GM18909 (cell line): Measurements from ENCODE around the gene PAMR1.
"Not testable (repeated sequence)": the region's sequence is repeated elsewhere in the genome, so short reads cannot be mapped to it uniquely, and the experiment has no call there.

Experiments
- ATAC-seq: cut with Tn5 transposase; IDR thresholded peaks from one replicate; pipeline ENCODE4 v1.9.1; 2021; ENCODE audit warnings: mild to moderate bottlenecking; ENCODE audit not compliant: unreplicated experiment, poor library complexity

PAMR1 gene, protein sequence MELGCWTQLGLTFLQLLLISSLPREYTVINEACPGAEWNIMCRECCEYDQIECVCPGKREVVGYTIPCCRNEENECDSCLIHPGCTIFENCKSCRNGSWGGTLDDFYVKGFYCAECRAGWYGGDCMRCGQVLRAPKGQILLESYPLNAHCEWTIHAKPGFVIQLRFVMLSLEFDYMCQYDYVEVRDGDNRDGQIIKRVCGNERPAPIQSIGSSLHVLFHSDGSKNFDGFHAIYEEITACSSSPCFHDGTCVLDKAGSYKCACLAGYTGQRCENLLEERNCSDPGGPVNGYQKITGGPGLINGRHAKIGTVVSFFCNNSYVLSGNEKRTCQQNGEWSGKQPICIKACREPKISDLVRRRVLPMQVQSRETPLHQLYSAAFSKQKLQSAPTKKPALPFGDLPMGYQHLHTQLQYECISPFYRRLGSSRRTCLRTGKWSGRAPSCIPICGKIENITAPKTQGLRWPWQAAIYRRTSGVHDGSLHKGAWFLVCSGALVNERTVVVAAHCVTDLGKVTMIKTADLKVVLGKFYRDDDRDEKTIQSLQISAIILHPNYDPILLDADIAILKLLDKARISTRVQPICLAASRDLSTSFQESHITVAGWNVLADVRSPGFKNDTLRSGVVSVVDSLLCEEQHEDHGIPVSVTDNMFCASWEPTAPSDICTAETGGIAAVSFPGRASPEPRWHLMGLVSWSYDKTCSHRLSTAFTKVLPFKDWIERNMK

DNA sequence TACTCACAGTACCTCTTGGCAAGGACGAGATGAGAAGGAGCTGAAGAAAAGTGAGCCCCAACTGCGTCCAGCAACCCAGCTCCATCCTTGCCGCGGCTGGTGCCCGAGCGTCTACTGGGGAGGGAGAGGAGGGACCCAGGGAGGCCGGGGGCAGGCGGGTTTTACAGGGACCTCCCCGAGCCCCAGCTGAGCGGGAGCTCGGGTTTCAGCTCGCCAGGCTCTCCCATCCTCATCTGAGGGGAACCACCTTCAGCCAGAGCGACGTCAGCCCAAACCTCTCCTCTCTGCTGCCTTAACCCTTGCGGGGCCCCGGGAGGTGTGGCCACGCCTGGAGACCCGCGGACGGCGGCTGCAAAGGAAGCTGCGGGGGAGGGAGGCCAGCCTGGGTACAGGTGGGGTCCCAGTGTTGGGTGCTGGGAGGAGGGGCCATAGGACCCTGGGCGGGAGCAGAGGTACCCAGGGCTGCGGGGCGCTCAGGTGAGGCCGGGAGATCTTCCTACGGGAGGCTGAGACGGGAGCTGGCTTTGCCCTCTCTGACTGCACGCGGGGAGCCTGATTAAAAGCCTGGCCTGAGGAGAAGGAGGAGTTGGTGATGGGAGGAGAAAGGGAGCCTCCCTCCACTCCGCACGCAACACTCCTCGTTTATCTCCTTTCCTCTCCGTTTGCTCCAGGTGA lies at the start of gene PAMR1:
TSS of gene PAMR1 (minus strand) at position 116 of the 675 bp plus-strand sequence. CDS start at position 85, 31 bp downstream.
- no peak for ATAC-seq

DNA sequence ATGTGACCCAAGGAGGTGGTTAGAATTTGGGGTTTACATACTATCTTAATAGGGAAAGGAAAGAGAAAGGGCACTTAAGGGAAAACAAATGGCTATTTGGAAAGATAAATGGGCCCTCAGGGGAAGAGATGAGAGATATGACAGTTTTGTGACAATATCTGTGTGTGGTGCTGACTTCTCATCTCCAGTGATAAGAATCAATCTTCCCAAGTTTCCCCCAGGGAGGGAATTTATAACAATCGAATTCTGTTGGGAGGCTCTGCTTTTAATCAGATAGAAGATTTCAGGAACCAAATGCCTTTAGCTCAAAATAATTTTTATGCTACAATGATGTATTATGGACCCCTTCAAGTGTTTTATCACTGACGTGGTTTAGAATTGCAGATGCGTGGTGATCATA lies 46.3 kb upstream of the PAMR1 start:
- no peak for ATAC-seq

DNA sequence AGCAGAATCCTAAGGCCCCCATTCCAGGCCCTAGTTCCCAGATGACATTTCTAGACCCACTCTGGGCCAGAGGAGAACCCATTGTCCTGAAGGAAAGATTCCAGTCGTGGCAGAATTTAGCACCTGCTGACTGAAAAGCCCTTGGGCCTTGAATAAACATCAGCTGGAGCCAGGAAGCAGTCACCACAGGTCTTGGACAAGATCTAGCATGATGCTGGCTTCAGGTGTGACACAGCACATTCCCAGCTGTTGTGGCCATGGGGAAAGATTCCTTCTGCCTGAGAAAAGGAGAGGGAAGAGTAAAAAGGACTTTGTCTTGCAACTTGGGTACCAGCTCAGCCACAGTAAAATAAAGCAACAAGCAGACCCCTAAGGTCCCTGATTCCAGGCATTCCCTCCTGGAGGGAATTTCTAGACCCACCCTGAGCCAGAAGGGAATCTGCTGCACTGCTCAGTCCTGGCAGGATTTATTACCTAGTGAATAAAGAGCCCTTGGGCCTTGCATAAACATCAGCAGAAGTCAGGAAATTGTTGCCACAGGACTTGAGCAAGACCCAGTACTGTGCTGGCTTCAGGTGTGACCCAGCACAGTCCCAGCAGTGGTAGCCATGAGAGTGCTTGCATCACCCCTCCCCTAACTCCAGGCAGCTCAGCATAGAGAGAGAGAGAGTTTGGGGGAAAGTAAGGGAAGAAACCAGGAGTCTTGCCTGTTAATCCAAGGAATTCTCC lies 42.5 kb upstream of the PAMR1 start:
- no peak for ATAC-seq

DNA sequence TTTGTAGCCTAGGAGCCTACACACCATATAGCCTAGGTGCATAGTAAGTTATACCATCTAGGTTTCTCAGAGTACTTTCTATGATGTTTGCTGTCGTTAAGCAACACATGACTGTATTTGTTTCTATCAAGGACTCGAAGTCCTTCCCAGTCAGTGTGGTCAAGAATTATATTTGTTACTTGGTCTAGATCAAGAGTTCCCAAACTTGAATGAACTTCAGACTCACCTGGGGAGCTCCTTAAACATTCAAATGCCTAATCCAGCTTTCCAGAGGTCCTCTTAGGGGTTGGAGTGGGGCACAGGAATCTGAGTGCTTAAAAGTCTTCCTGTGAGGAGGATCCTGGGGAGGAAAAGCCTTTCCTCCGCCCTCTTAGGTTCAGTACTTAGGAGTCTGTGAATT lies 41.5 kb upstream of the PAMR1 start:
- ATAC-seq, result no peak

DNA sequence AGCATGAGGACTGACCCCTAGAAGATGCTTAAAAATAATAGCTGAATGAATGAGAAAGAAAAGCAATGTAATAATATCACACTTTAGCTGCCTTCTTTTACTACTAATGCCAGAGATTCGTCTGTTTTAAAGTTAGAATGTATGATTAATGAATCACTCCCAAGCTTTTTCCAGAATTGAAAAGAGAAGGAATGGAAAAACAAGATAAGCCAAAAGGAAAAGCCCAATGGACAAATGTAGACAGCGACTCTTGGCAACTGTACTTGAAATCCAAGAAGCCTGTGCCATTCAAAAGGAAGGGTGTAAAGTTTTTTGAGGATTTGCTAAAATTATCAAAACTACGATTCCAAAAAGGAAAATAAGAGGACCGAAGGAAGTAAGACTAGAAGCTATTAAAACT lies 40.8 kb upstream of the PAMR1 start:
- no peak for ATAC-seq

DNA sequence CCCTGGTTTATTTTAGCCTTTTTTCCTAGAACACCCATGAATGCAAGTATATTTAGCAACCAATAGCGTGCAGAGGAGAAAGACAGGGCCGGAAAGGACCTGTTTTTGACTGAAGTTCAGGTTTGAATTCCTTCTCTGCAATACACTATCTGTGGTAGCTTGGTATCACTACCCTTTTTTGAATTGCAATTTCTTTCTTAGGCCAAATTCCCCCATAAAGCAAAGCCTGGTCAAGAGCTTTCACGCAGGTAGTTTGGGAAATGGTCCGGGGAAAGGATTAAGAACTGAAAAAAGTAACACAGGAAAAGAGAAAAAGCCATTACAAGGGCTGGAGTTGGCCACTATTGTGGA lies 38.8 kb upstream of the PAMR1 start:
- ATAC-seq, result no peak

DNA sequence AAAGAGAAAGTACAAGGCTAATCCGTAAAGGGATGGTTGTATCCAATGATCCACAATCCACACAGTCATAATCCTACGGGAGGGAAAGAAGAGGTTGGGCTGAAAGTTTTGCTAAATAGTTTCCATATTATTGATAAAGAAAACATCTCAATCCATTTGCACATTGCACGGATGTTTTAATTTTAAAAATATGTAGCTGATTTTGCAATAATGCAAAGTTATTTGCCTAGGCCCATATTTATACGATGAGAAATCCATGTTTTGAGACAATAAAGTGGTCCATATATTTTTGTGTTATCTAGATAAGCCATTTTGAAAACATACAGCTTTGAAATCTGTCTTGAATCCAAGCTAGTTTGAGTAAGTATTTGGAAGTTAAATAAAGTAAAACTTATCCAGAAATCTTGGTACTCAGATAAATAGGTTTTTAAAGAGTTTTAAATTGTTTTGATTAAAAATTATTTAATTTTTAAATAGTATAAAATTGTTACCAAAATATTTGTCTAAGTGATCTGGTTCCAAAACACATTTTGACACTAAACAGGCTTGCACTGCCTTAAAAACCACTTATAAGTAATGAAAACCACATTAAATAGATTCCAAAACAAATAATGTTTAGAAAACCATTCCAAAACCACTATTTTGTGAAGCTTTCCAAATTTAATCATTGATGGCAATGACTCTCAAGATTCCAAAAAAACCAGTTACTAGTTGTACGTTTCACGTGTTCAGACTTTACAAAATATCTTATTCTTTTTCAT lies 38.2 kb upstream of the PAMR1 start:
- ATAC-seq, result no peak

DNA sequence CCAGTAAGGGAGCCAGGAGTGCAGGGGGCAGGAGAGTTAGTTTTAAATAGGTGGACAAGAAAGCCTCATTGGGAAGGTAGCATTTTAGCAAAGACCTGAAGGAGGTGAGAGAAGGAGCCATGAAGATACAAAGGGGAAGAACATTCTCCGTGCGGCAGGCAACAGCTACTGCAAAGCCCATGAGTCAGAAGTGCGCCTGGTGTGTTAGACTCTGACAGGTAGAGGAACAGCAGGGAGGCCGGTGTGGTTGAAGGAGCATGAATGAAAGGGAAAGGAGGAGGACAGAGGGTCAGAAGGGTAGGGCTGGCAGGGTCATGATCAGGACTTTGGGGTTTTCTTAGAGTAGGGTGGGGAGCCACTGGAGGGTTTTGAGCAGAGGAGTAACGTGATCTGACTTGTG lies 34.5 kb upstream of the PAMR1 start:
- no peak for ATAC-seq

DNA sequence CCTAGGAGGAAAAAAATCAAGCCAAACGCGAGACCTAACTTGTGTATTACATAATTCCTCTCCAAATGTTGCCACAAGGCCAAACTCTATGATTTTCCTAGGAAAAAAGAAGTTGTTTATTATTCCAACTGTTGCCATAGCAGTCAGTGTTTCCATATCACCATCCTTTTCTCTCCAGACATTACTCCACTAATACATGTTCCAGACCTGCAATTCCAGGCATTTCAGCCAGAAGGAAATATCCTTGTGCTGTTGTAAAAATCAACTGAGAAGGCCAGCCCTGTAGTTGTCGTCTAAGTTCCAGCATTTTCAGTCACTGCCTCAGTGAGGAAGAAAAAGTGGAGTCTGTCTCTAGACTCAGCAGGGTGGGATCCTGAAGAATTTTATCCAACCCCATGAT lies 33.1 kb upstream of the PAMR1 start:
- no peak for ATAC-seq

DNA sequence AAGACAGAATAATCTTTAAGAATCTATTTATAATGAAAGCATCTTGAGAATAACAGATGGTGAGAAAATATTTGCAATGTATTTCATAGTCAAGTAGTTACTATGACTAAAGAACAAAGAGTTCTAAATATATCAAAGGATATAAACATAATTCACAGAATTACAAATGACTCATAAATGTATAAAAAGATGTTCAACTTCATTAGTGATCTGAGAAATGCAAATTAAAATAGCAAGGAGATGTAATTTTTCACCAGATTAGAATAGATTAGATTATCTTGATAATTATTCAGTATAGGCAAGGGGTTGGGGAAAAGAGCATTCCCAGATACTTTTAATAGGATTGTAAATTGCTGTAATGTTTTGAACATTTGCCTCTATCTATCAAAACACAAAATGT lies 30.1 kb upstream of the PAMR1 start:
- ATAC-seq, result no peak

DNA sequence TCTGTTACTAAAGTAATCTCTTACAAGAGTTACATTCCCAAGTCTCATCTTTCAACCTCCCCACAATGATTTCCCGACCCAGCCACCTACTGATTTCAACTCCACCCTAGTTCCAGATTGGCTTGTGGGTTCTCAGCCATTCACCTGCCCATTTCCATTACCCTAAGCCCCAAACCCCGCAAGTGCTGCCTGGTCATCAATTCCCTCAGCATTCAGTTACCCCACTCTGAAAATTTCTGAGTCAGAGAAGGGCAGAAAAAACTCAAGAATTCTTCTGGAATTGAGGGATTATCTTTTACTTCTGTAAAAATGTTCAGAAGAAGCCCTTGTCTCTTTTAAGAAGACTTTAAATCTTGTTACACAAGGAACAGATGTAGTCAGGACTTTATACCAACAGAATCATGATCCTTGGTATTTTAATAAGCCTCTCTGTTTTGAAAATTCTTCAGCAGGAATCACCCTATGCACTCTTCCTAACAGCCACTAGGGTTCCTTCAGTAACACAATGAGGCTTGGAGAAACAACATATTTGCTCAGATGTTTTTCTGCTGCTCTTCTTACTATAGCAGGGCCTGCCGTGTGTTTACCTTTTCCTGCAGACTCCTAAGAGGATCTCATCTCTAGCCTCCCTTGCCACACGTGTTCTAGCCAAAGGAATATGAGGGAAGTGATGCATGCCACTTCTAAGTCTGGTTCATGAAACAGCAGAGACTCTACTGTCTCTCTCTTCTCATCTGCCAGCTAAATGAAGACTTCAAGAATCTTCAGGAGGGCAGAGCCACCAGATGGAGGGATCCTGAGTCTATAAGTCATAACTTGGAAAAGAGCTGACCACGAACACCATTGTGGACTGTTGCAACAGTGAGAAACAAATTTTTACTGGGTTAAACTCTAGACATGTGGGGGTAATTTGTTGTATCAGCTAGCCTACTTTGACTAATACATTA lies 29.3 kb upstream of the PAMR1 start:
- no peak for ATAC-seq

DNA sequence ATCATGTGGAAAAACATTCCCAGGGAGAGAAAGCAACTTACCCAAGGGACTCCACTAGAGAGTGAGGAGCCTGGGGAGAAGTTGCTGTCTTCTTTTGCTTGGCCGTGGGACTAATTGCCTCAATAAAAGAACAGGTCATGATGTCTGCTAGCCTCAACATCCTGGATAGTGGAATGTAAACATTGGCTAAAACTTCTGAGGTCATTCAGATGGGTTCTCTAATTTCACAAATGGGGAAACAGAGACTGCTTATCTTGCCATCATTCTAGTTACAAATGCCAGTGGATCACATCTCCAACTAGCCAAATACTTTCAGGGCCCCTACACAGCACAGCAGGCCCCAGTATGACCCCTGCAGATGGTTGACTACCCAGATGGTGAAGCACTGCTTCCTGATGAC lies 28.4 kb upstream of the PAMR1 start:
- ATAC-seq, result no peak

DNA sequence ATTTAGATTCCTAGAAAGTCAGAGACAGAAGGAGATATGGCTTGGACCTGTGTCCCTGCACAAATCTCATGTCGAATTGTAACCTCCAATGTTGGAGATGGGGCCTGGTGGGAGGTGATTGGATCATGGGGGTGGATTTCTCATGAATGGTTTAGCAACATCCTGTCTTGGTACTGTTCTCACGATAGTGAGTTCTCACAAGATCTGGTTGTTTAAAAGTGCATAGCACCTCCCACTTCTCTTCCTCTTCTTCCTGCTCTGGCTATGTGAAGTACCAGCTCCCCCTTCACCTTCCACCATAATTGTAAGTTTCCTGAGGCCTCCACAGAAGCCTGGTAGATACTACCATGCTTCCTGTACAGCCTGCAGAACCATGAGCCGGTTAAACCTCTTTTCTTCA lies 27.6 kb upstream of the PAMR1 start:
- no peak for ATAC-seq

DNA sequence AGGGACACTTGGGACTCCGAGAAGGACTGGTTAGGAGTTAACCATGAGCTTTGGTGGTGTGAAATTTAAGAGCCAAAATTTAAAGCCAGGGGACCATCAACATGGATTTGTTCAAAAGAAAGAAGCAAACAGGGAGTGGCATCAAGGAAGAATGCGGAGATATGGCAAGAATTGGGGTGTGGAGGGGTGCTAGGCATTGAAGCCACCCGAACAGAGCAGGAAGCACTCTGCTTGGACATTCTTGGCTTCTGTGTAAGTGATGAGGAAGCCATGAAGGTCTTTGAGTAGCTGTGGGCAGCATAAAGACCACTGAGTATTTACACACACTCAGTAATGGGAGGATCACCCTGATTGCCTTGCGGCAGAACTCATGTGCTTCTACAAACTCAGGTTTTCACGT lies 27.2 kb upstream of the PAMR1 start:
- no peak for ATAC-seq

DNA sequence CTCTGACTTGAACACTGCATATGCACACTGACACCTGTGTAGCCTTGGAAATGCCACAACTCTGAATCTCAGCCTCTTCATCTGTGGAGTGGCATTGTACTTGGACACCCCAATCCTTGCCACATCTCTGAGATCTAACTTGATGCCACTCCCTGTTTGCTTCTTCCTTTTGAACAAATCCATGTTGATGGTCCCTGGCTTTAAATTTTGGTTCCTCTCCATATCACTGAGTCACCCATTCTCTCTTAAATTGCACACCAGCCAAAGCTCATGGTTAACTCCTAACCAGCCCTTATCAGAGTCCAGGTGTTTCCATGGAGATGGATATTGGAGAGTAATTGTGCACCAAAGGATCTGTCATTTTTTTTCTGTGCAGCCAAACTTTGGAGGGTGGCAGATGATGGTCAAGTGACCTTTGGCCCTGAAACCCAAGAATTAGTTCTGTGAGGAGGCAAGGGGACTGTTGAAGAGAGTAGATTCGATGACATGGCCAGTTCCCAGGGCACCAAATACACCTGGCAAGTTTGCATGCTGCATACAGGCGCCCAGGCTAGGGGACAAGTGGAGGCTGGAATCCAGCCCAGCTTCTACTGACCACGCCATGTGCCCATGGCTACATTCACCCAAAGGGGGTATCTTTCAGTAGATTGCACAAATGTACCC lies 25.1 kb upstream of the PAMR1 start:
- ATAC-seq, result no peak

DNA sequence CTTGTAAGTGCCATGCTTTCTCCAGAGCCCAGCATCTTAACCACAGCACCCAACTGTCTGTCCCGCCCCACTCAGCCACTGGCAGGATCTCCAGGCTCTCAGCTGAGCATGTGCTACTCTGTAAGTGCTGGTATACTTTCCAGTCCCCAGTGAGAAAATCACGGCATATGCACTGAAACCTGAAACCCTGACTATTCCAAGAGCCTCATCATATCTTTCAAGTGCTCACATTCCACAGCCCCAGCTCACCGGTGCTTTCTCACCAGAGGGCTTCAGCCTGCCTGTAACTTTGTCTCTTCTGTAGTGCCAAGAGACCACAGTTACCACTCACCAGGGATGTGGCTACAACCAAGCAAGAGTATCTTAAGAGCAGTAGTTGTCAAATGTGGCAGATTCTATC lies 24.4 kb upstream of the PAMR1 start:
- ATAC-seq, result no peak

DNA sequence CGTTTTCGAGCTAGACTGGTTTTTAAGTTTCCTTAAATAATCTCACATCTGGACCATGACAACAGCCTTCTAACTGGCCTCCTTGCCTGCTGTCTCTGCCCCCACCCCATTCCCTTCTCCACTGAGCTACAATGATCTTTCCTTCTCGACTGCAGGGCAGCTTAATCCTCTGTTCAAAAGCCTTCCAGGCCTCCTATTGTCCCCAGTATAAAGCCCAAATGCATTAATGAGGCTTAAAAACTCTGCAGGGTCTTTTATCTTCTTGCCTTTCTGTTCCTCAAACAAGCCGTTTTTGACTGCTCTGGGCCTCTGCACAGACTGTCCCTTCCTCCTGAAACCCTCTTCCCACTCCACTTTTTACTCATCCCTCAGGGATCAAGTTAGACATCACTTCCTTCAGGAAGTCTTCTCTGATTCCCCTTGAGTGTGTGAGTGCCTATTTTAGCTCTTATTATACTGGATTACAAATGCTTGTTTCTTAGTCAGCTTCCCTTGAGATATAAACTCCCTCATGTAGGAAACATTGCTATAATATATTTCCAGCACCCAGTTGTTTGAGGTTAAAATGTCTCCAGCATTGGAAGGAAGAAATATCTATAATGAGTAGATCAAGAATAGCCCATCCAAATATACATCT lies 23.6 kb upstream of the PAMR1 start:
- no peak for ATAC-seq

DNA sequence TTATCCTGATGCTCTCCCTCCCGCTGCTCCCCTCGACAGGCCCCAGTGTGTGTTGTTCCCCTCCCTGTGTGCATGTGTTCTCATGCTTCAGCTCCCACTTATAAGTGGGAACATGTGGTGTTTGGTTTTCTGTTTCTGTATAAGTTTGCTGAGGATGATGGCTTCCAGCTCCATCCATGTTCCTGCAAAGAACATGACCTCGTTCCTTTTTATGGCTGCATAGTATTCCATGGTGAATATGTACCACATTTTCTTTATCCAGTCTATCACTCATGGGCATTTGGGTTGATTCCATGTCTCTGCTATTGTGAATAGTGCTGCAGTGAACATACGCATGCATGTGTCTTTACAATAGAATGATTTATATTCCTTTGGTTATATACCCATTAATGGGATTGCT lies 22.6 kb upstream of the PAMR1 start:
- not testable (repeated sequence) for ATAC-seq
